IPS-11a (cell line): ENCODE results near the gene HNRNPF.

Source experiments
- H3K4me3 ChIP-seq: one replicate; pipeline ENCODE4 v1.5.1; 2013; ENCODE audit warnings: low read depth, low read length, control low read depth

The HNRNPF gene

GRCh38 chr10:43380610-43381222 lies 28.3 kb downstream of the HNRNPF start:
- no peak overlapping the region for H3K4me3 ChIP-seq

- H3K4me3 ChIP-seq: no peak overlapping the region
Observed at GRCh38 chr10:43377424-43377883, 31.5 kb downstream of the HNRNPF start.

- no peak overlapping the region for H3K4me3 ChIP-seq
Observed at GRCh38 chr10:43376828-43377423, 32.1 kb downstream of the HNRNPF start.

- no peak overlapping the region for H3K4me3 ChIP-seq
Observed at GRCh38 chr10:43376046-43376635, 32.8 kb downstream of the HNRNPF start.

GRCh38 chr10:43375401-43376020 lies 33.5 kb downstream of the HNRNPF start:
- no peak overlapping the region for H3K4me3 ChIP-seq

GRCh38 chr10:43374194-43374593 lies 34.8 kb downstream of the HNRNPF start:
- H3K4me3 ChIP-seq: no peak overlapping the region

- H3K4me3 ChIP-seq: no peak overlapping the region
Observed at GRCh38 chr10:43373461-43373860, 35.5 kb downstream of the HNRNPF start.

- no peak overlapping the region for H3K4me3 ChIP-seq
Observed at GRCh38 chr10:43372765-43373361, 36.1 kb downstream of the HNRNPF start.

GRCh38 chr10:43371418-43371817 lies 37.6 kb downstream of the HNRNPF start, which contains the start of gene FXYD4:
TSS of gene FXYD4 (plus strand) at chr10:43371636. CDS start at chr10:43373747, 2,111 bp downstream.
- no peak within 1 kb of the TSS for H3K4me3 ChIP-seq

GRCh38 chr10:43370671-43371215 lies 38.2 kb downstream of the HNRNPF start:
- H3K4me3 ChIP-seq: no peak overlapping the region

- no peak overlapping the region for H3K4me3 ChIP-seq
Observed at GRCh38 chr10:43369921-43370320, 39.1 kb downstream of the HNRNPF start.

GRCh38 chr10:43365001-43365400 lies 44.0 kb downstream of the HNRNPF start:
- no peak overlapping the region for H3K4me3 ChIP-seq

GRCh38 chr10:43362191-43362839 lies 46.7 kb downstream of the HNRNPF start:
- H3K4me3 ChIP-seq: peak overlapping the region; percentile 35

- H3K4me3 ChIP-seq: peak overlapping the region; percentile 35
Observed at GRCh38 chr10:43361547-43362190, 47.3 kb downstream of the HNRNPF start.

GRCh38 chr10:43360086-43360485 lies 48.9 kb downstream of the HNRNPF start:
- H3K4me3 ChIP-seq: no peak overlapping the region

GRCh38 chr10:43355749-43356371 lies 53.1 kb downstream of the HNRNPF start:
- H3K4me3 ChIP-seq: no peak overlapping the region

- no peak overlapping the region for H3K4me3 ChIP-seq
Observed at GRCh38 chr10:43354879-43355380, 54.1 kb downstream of the HNRNPF start.

- no peak overlapping the region for H3K4me3 ChIP-seq
Observed at GRCh38 chr10:43354330-43354635, 54.7 kb downstream of the HNRNPF start.

GRCh38 chr10:43353495-43354329 lies 55.3 kb downstream of the HNRNPF start:
- H3K4me3 ChIP-seq: no peak overlapping the region
